Fibroblast of villous mesenchyme (primary cell): ENCODE results near the gene SH3BGRL. TPM values are rescaled to one million over a fixed set of nuclear protein-coding genes. Genes with fewer than 3 reads are reported as not detected.
A peak's percentile ranks its signal among the peaks of the same experiment; 100 is the strongest.

Source experiments
- DNase-seq: peaks from one replicate; pipeline ENCODE4 v3.0.0-alpha.2; 2010; ENCODE audit warnings: low read depth
- H3K4me3 ChIP-seq: 2 replicates; pipeline ENCODE4 v1.5.1; 2011; ENCODE audit warnings: low read depth, mild to moderate bottlenecking, low read length
- total RNA-seq: library from RNA; depleted of rRNA; stranded (reverse); fragments of >200 nt; gene quantifications from 2 replicates; pipeline ENCODE4 v1.2.3, GENCODE V29; 2012
- TF ChIP-seq, protein P1 (sequence below): IDR thresholded peaks from 2 replicates; pipeline ENCODE4 v1.5.1; 2012; ENCODE audit warnings: low read depth, mild to moderate bottlenecking, low read length; ENCODE audit not compliant: insufficient read depth

Gene SH3BGRL
- total RNA-seq, 1 donor: 74.7 TPM

GRCh38 chrX:81255876-81256275, 54.0 kb downstream of the SH3BGRL start:
- H3K4me3 ChIP-seq: no peak overlapping the region
- TF ChIP-seq, protein P1, sequence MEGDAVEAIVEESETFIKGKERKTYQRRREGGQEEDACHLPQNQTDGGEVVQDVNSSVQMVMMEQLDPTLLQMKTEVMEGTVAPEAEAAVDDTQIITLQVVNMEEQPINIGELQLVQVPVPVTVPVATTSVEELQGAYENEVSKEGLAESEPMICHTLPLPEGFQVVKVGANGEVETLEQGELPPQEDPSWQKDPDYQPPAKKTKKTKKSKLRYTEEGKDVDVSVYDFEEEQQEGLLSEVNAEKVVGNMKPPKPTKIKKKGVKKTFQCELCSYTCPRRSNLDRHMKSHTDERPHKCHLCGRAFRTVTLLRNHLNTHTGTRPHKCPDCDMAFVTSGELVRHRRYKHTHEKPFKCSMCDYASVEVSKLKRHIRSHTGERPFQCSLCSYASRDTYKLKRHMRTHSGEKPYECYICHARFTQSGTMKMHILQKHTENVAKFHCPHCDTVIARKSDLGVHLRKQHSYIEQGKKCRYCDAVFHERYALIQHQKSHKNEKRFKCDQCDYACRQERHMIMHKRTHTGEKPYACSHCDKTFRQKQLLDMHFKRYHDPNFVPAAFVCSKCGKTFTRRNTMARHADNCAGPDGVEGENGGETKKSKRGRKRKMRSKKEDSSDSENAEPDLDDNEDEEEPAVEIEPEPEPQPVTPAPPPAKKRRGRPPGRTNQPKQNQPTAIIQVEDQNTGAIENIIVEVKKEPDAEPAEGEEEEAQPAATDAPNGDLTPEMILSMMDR: no peak
- no peak for DNase-seq

- TF ChIP-seq, protein P1: no peak
- no peak for DNase-seq
Measured at GRCh38 chrX:81257817-81258216, 55.9 kb downstream of the SH3BGRL start.

GRCh38 chrX:81259020-81259713, 57.3 kb downstream of the SH3BGRL start:
- no peak overlapping the region for H3K4me3 ChIP-seq
- DNase-seq: peak; percentile 46
- TF ChIP-seq, protein P1: no peak

More at GRCh38 chrX:81257817-81258216, 55.9 kb downstream of the SH3BGRL start:
- H3K4me3 ChIP-seq: no peak overlapping the region

- no peak overlapping the region for H3K4me3 ChIP-seq
- peak; percentile 42 for DNase-seq
- TF ChIP-seq, protein P1: no peak
Measured at GRCh38 chrX:81259714-81260395, 58.0 kb downstream of the SH3BGRL start.

DNA sequence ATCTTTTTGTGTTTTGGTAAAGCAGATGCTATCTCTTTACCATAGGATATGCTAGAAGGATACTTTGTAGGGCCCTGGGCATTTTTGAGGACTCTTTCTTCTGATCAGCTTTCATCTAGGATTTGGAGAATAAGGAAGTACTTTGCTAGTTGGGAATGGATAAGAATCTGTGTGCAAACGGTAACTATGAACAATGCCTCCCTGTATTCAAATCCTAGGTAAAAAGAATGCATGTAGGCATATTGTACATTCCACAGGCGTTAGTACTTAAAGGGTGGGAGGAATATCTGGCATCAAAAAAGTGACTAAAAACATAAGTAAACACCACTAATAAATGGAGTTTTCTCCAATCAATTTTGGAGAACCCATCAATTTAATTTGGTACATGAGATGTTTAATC, 59.7 kb downstream of the SH3BGRL start:
- no peak for DNase-seq
- TF ChIP-seq, protein P1: no peak
- no peak overlapping the region for H3K4me3 ChIP-seq

DNA sequence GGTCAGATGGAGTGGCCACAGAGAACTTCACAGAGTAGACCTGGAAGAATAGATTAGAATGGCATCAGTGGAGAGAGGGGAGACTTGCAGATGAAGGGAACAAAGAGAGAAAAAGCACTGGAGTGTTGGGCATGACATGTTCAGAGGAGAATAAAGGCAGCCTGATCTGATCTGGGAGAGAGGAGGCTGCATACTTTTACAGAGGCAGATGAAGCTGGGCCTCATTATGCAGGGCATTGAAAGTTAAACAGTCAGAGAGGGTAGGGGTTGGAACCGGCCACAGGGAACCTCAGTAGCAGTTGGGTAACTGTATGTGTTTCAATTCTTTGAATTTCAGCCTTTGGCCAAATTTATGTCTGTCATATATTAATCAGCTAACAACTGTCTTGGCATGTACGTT, 61.2 kb downstream of the SH3BGRL start:
- no peak overlapping the region for H3K4me3 ChIP-seq
- no peak for DNase-seq
- TF ChIP-seq, protein P1: no peak
